Neuron (in vitro differentiated cells): ENCODE data around the gene TSC2.

ENCODE experiments used
- H2AFZ ChIP-seq: one replicate; pipeline ENCODE4 v1.6.1; 2013; ENCODE audit warnings: low read depth, mild to moderate bottlenecking, inconsistent platforms, low read length, moderate library complexity
- H3K27me3 ChIP-seq: one replicate; pipeline ENCODE4 v1.6.1; 2013; ENCODE audit warnings: low read length; ENCODE audit not compliant: insufficient read depth
- H3K36me3 ChIP-seq: one replicate; pipeline ENCODE4 v1.6.1; 2013; ENCODE audit warnings: low read length; ENCODE audit not compliant: insufficient read depth
- H3K4me1 ChIP-seq: one replicate; pipeline ENCODE4 v1.6.1; 2013; ENCODE audit warnings: low read length; ENCODE audit not compliant: insufficient read depth
- H3K4me3 ChIP-seq: 2 replicates; pipeline ENCODE4 v1.5.1; 2013; ENCODE audit warnings: mild to moderate bottlenecking, low read length, moderate library complexity
- H3K9me3 ChIP-seq: one replicate; pipeline ENCODE4 v1.6.1; 2013; ENCODE audit warnings: low read length

TSC2 gene

GRCh38 chr16:2063861-2064260 is 16.1 kb downstream of the TSC2 start:
- no peaks in the 10 kb centered on the region for H3K4me1 ChIP-seq
- no peaks in the 10 kb centered on the region for H3K27me3 ChIP-seq
- no peaks in the 10 kb centered on the region for H3K9me3 ChIP-seq
- no peak overlapping the region for H2AFZ ChIP-seq
- peaks cover 43% of the 10 kb centered on the region for H3K36me3 ChIP-seq
- H3K4me3 ChIP-seq, result no peak overlapping the region

- Histone ChIP-seq H3K27me3 (no peaks in the 10 kb centered on the region), H3K36me3 (peaks cover 43% of the 10 kb centered on the region)
Observed at GRCh38 chr16:2064368-2064945, 16.7 kb downstream of the TSC2 start.

GRCh38 chr16:2066139-2066538 is 18.4 kb downstream of the TSC2 start:
- Histone ChIP-seq H3K4me3 (no peak overlapping the region), H3K36me3 (peaks cover 47% of the 10 kb centered on the region), H3K27me3 (no peaks in the 10 kb centered on the region), H3K4me1 (no peaks in the 10 kb centered on the region), H3K9me3 (no peaks in the 10 kb centered on the region), H2AFZ (no peak overlapping the region)

More at GRCh38 chr16:2064368-2064945, 16.7 kb downstream of the TSC2 start:
- H3K4me1 ChIP-seq, result no peaks in the 10 kb centered on the region
- no peak overlapping the region for H3K4me3 ChIP-seq
- no peak overlapping the region for H2AFZ ChIP-seq
- H3K9me3 ChIP-seq, result no peaks in the 10 kb centered on the region

GRCh38 chr16:2070576-2071453 is 23.0 kb downstream of the TSC2 start:
- H3K27me3 ChIP-seq, result no peaks in the 10 kb centered on the region
- H2AFZ ChIP-seq, result no peak overlapping the region
- H3K9me3 ChIP-seq, result no peaks in the 10 kb centered on the region
- H3K4me3 ChIP-seq, result no peak overlapping the region
- peaks cover 63% of the 10 kb centered on the region for H3K36me3 ChIP-seq
- H3K4me1 ChIP-seq, result no peaks in the 10 kb centered on the region

GRCh38 chr16:2071454-2072202 is 23.8 kb downstream of the TSC2 start:
- Histone ChIP-seq H3K27me3 (no peaks in the 10 kb centered on the region), H3K9me3 (no peaks in the 10 kb centered on the region), H3K4me3 (no peak overlapping the region), H2AFZ (no peak overlapping the region), H3K36me3 (peaks cover 65% of the 10 kb centered on the region), H3K4me1 (no peaks in the 10 kb centered on the region)

GRCh38 chr16:2072926-2073325 is 25.1 kb downstream of the TSC2 start:
- no peaks in the 10 kb centered on the region for H3K27me3 ChIP-seq
- peaks cover 62% of the 10 kb centered on the region for H3K36me3 ChIP-seq
- H3K4me1 ChIP-seq, result no peaks in the 10 kb centered on the region
- H2AFZ ChIP-seq, result no peak overlapping the region
- H3K9me3 ChIP-seq, result no peaks in the 10 kb centered on the region
- H3K4me3 ChIP-seq, result no peak overlapping the region

- Histone ChIP-seq H3K27me3 (no peaks in the 10 kb centered on the region), H3K4me3 (no peak overlapping the region), H2AFZ (no peak overlapping the region), H3K9me3 (no peaks in the 10 kb centered on the region), H3K36me3 (peaks cover 63% of the 10 kb centered on the region), H3K4me1 (no peaks in the 10 kb centered on the region)
Observed at GRCh38 chr16:2074071-2074470, 26.3 kb downstream of the TSC2 start.

- Histone ChIP-seq H3K27me3 (no peaks in the 10 kb centered on the region), H3K4me3 (no peak overlapping the region), H3K36me3 (peaks cover 63% of the 10 kb centered on the region), H3K9me3 (no peaks in the 10 kb centered on the region), H2AFZ (no peak overlapping the region), H3K4me1 (no peaks in the 10 kb centered on the region)
Observed at GRCh38 chr16:2075631-2076030, 27.8 kb downstream of the TSC2 start.

GRCh38 chr16:2076072-2076865 is 28.5 kb downstream of the TSC2 start:
- Histone ChIP-seq H3K4me3 (no peak overlapping the region), H3K36me3 (peaks cover 62% of the 10 kb centered on the region), H2AFZ (no peak overlapping the region), H3K9me3 (no peaks in the 10 kb centered on the region), H3K4me1 (no peaks in the 10 kb centered on the region), H3K27me3 (no peaks in the 10 kb centered on the region)

- no peaks in the 10 kb centered on the region for H3K27me3 ChIP-seq
- no peak overlapping the region for H2AFZ ChIP-seq
- no peaks in the 10 kb centered on the region for H3K4me1 ChIP-seq
- peaks cover 66% of the 10 kb centered on the region for H3K36me3 ChIP-seq
- H3K9me3 ChIP-seq, result no peaks in the 10 kb centered on the region
- H3K4me3 ChIP-seq, result no peak overlapping the region
Observed at GRCh38 chr16:2077016-2077415, 29.2 kb downstream of the TSC2 start.

GRCh38 chr16:2077696-2078095 is 29.9 kb downstream of the TSC2 start:
- H2AFZ ChIP-seq, result no peak overlapping the region
- no peak overlapping the region for H3K4me3 ChIP-seq
- H3K4me1 ChIP-seq, result no peaks in the 10 kb centered on the region
- H3K9me3 ChIP-seq, result no peaks in the 10 kb centered on the region
- no peaks in the 10 kb centered on the region for H3K27me3 ChIP-seq
- H3K36me3 ChIP-seq, result peaks cover 68% of the 10 kb centered on the region

GRCh38 chr16:2078096-2078495 is 30.3 kb downstream of the TSC2 start:
- Histone ChIP-seq H3K4me1 (no peaks in the 10 kb centered on the region), H3K9me3 (no peaks in the 10 kb centered on the region), H2AFZ (no peak overlapping the region), H3K4me3 (no peak overlapping the region), H3K36me3 (peaks cover 66% of the 10 kb centered on the region), H3K27me3 (no peaks in the 10 kb centered on the region)
